ENCODE data around the gene SNTB2.
"Not testable (repeated sequence)": the region's sequence is repeated elsewhere in the genome, so short reads cannot be mapped to it uniquely, and the experiment has no call there.

The SNTB2 gene

DNA sequence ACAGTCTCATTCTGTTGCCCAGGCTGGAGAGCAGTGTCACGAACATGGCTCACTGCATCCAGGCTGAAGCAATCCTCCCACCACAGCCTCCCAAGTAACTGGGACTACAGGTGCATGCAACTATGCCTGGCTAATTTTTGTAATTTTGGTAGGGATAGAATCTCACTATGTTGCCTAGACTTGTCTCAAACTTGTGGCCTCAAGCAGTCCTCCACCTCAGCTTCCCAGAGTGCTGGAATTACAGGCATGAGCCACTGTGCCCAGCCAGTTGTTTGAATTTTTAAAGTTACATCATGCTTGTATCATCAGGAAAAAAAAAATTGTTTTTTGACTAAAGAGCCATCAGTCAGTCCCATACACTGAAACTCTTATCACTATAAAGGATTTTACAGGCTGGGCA, 107.1 kb downstream of the SNTB2 start:
- DNase-seq: no peak

DNA sequence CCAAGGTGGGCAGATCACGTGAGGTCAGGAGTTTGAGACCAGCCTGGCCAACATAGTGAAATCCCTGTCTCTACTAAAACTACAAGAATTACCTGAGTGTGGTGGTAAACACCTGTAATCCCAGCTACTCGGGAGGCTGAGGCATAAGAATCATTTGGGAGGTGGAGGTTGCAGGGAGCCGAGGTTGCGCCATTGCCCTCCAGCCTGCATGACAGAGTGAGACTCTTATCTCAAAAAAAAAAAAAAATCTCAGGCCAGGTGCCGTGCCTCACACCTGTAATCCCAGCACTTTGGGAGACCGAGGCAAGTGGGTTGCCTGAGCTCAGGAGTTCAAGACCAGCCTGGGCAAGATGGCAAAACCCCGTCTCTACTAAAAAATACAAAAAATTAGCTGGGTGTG, 109.8 kb downstream of the SNTB2 start:
- DNase-seq: not testable (repeated sequence)

DNA sequence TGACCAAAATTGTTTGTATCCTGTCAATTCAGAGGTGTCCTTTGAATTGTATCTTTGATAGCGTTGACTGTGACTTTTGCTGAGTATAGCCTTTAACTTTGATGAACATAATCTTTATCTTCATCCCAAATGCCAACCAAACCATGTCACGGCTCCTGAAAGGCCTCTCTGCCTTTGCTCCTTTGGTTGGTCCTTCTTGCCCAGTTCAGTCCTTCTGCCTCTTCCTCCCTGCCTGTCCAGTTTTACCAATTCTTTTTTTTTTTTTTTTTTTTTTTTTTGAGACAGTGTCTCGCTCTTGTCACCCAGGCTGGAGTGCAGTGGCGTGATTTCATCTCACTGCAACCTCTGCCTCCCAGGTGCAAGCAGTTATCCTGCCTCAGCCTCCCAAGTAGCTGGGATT, 111.3 kb downstream of the SNTB2 start:
- DNase-seq: no peak

DNA sequence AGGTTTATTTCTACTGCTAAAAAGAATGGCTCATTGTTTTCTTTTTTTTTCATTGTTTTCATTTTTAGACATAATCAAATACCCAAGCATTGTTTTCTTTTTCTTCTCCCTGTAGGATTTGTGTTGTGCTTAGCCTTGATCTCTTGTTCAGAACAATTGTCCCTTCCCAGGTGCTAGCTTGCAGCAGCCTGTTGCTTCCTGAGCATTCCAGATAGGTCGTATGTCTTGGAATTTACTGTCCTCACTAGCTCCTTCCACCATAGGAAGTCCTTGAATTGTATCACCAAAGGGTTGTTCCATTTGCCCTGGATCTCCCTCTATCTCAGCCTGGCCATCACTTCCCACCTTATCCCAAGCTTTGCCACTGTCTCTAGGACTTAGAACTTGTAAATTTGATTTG, 114.2 kb downstream of the SNTB2 start:
- DNase-seq: no peak

DNA sequence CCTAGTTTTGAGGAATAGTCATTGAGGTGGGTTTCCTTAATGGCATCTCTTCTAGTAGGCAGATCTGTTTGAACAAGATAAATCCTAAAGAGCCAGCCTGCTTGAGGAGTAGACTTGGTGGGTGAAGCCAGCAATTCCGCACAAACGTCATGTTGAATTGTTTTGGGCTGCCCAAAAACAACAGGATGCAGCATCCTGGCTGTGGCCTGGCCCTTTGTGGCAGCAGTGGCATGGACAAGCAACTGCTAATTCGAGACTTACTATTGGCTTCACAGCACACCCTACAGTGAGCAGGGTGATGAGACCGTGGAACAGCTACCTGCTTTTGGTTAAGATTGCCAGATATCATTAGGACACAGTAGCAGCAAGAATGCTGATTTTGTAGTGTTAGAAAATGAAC, 114.9 kb downstream of the SNTB2 start:
- DNase-seq: no peak

DNA sequence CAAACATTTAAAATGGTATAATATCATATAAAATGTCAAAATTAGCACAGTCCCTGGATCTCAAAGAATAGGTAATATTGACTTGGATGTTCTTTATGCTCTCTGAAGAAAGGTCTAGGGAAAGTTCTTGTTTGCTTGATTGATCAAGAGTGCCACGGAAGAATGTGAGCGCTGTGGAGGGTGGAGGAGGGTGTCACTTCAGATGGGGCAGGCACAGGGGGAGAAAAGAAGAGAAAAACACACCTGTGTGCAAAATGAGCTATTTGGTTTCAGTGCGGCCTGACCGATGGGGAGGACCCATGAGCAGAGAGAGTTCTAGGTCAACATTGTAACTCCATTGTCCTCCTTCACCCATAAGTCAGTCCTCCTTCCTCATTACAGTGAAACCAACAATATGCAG, 115.3 kb downstream of the SNTB2 start:
- no peak for DNase-seq

DNA sequence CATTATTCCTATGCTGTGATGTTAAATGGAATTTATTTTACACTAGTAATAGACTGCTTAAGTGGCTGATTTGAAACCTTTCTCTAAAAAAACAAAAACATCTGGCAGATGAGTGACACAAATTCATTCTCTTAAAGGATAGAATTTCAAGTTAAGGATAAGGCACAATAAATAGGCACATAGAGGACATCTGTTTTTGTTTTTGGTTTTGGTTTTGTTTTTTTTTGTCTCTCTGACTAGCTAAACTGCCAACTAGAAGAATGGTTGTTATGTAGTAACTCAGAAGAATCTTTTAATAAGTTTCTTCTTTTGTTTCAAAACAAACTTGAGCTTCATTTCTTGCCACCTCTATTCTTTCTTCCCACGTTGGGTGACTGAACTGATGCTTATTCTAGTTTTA, 119.1 kb downstream of the SNTB2 start:
- no peak for DNase-seq

DNA sequence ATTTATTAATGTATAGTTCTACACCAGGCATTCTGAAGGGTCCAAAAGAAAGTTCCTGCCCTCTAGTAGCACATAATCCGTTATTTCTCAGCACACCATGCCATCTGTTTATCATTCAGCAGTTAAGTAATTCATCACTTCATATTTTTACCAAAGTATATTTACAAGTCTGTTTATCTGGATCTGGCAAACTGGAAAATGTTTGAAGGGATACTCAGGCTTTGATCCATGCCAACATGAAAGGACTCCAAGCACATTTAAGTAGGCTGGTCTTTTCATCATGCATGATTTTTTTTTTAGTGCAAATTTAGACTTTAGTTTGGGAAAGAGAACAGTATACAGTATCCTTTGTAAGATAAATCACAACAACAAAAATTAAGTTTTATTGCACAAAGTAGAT, 120.1 kb downstream of the SNTB2 start:
- no peak for DNase-seq

DNA sequence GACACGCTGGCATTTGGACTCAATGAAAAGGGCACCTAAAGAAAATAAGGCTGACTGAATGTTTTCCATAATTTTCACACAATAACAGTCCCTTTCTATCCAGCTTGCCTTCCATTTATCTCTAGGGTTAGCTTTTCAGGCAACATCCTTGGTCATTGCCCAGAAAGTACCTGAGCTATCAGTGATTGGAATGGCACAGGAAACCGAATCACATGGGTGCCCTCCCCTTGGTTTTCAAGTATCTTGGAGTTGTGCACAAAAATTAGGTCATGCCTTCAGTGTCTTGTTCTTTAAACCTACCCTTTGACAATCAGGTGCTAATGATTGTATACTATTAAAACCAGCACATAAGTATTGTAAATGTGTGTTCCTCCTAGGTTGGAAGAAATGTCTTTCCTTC, 120.9 kb downstream of the SNTB2 start:
- DNase-seq: no peak

DNA sequence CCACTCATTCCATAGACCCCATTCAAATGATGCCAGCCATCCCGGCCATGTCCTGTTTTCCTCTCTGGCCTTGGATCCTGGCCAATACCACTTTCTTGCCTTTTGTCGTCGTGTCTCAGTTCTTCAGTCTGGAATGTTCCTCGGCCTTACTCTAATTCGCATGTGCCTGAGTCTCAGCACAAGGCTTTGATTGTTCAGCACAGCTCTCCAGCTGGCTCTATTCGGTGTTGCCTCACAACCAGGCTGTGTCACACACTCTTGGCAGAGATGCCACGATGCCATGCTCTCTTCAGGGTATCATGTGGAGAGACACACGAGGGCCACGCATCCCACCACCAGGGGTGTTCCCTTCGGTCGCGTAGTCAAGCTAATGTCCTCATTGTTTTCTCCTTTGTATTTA, 122.4 kb downstream of the SNTB2 start:
- no peak for DNase-seq

DNA sequence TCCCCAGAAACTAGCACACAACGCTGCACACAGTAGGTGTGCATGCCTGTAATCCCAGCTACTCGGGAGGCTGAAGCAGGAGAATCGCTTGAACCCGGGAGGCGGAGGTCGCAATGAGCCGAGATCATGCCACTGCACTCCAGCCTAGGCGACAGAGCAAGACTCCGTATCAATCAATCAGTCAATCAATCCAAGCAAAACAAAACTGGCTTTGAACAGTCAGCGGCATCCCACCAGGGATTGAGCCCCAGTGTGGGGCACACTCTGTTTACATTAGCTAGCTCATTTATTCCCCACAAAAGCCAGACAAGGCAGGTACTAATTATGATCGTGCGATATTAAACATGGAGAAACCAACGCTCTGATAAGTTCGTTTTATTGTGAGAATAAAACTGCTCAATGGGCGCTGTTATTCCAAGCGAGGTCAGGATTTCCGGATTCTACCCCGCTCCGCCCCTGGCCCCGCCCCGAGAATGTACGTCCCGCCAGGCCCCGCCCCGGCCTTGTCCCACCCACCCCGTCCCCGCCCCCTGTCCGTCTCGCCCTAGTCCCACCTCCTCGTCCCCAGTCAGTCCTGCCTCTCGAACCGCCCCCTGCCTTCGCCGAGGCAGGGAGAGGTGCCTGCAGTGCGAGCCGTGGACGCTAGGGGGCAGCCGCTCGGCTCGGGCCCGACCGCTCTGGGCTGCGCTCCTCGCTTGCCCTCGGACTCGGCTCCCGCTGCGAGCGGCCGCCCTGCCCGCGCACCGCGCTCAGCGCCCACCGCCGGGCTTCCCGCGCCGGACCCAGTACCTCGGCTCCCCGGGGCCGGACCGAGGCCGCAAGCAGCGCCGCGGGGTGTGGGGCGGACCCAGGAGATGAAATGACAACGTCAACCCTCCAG, 123.9 kb downstream of the SNTB2 start, which contains the start of gene VPS4A:
Gene VPS4A, plus strand, starts transcription at position 698 of the 880 bp plus-strand sequence. Its CDS starts 162 bp downstream, at position 860.
- DNase-seq: peak; percentile 76

DNA sequence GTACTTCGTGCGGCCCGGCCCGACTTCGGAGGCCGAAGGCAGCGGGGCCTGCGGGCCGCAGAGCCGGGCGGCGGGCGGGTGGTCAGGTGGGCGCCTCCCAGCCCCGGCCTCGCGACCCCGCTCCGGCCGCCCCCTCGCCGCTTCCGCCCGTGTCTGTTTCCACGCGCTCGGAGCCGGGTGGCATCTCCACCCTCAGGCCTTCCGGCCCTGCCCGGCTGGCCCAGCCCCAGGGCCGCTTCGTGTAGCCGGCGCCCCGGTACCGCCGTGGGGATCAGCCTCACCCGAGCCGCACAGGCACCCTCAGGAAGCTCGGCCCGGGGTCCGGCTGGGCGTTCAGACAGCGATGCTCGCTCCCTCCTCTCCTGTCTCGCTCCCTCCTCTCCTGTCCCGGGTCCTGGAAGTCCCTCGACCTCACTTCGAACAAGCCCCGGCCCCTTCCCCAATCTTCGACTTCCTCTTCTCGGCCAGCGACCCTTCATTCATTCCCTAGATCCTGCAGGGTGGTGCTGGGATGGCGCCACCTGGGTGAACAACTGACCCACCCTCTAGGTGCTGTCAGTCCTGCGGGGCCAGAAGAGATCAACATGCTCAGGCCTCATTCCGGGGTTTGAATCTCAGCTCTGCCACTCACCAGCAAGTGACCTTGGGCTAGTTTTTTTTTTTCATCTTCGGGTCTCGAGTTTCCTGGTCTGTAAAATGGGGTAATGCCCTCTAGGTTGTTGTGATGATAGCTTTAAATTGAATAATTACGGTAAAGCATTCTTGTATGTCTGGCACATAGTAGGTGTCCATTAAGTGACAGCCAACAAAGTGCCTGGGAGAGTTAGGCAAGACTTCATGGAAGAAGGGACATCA, 124.8 kb downstream of the SNTB2 start:
- no peak for DNase-seq

DNA sequence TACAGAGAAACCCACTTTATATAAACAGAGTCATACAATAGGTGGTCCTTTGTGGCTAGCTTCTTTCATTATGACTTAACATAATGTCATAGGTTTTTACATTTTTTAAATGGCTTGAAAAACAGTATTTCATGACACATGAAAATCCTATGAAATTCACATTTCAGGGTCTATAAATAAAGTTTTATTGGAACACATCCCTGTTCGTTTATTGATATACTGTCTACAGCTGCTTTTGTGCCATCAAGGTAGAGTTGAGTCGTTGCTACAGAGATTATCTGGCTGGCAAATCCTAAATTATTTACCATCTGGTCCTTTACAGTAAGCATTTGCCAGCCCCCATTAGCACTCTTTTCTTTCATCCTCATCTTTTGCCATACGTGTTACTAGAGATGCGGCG, 126.5 kb downstream of the SNTB2 start:
- no peak for DNase-seq

DNA sequence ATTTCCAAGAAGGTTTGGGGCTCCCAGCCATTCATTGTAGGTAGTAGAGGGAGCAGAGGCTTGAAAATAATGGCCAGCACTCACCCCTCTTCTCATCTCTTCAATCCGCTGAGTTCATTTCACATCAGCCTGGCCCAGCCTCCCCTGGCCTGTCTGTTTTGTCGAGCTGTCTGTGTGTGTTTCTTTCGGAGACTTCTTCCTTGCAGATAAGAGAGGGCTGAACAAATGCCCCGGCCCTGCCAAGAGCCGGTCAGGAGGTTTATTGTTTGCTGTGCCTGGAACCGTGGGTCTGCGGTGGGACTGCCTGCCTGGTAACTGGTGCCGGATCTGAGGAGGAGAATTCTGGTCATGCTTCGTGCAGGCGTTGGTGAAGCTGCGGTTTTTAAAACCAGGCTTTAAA, 127.6 kb downstream of the SNTB2 start:
- DNase-seq: no peak

DNA sequence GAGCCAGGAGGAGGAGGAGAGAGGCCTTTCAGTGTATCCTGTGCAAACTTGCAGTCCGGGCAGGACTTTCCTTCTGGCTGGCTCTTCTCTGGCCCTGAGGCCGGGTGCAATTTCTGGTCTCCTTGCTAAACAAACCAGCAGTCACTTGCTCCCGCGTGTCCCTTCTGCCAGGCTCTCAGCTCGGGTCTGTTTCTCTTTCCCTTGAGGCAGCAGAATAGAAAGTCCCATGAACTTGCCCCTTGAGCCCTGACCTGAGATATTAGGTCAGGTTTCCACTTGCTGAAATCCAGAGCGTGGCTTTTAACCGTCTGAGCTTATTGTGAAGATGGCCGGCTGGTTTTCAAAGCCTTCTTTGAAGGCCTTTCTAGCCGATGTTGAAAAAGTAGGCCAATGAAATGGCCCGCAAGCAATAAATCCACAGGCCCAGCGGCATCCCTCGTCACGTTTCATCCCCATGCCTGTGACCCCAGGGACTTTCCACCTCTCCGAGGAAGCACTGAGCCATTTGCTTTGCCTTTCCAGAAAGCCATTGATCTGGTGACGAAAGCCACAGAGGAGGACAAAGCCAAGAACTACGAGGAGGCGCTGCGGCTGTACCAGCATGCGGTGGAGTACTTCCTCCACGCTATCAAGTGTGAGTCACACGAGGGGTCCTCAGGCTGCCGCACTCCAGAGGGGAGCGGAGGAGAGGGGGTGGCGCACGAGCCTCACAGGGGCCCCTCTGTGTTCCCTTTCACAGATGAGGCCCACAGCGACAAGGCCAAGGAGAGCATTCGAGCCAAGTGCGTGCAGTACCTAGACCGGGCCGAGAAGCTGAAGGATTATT, 128.7 kb downstream of the SNTB2 start:
- no peak for DNase-seq

DNA sequence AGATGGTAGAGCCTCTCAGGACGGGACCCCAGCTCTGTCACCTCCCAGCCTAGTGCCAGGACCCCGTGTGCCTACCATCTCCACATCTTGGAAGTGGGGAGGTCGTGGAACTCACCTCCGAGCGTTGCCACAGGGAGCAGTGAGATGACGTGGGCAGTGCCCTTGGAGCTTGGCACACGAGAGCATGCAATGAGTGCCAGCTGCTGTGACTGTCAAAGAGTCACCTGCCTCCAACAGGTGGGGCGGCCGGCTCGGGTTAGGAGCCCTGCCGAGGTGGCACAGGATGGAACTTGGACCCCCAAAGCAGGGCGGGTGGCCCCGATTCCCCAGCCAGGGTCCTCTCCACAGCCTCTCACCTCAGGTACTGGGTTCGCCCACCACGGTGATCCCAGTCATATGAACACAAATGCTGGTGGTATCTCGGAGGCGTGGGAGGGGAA, 129.7 kb downstream of the SNTB2 start:
- DNase-seq: no peak

DNA sequence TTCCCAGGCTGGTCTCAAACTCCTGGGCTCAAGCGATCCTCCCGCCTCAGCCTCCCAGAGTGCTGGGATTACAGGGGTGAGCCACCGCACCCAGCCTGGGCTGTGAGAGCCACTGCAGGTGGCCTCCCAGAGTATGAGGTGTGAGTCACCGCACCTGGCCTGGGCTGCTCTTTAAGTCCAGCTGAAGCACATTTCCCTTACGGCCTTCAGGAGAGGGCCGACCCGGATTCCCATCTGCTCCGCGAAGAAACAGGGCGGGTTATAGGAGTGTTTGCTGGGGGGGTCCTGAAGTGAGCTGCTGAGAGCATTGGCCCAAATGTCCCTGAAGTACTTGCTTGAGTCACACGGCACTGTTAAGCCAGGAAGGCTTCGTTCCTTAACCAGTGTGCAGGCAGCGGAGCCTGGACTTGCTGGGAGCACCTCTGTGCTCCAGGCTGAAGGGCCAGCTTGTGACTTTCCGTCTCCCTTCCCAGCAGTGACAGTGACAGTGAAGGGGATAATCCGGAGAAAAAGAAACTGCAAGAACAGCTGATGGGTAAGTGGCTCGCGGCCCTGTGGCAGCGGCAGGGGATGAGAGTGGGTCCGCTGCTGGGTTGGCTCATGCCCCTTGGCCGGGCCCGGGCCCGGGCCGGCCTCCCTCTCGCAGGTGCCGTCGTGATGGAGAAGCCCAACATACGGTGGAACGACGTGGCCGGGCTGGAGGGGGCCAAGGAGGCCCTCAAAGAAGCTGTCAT, 131.4 kb downstream of the SNTB2 start:
- no peak for DNase-seq

DNA sequence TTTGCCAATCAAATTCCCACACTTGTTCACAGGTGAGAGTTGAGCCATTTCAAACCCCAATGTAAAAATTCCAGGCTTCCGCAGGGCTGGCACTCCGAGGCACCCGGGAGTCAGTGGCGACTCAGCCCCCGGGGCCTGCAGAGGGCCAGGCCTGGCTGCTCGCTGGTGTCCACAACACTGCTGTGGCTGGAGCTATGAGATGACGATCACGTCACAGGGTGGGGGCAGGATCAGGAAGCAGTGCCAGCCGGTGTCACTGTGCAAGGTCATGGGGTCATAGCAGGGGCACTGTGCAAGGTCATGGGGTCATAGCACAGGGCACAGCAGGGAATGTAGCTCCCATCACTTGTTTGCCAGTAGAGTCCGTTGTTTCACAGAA, 131.9 kb downstream of the SNTB2 start:
- no peak for DNase-seq

DNA sequence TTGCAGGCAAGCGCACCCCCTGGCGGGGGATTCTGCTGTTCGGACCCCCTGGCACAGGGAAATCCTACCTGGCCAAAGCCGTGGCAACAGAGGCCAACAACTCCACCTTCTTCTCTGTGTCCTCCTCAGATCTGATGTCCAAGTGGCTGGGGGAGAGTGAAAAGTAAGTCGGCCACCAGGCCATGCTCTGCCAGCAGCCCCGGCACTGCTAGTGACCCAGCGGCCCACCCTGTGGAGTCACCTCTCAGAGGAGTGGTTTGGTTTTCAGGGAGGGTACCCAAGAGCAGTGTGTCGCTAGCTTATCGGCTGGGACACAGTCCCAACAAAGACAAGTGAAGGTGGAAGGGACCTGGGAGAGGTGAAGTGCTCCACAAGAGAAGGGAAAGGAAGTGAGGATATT, 132.4 kb downstream of the SNTB2 start:
- DNase-seq: no peak

DNA sequence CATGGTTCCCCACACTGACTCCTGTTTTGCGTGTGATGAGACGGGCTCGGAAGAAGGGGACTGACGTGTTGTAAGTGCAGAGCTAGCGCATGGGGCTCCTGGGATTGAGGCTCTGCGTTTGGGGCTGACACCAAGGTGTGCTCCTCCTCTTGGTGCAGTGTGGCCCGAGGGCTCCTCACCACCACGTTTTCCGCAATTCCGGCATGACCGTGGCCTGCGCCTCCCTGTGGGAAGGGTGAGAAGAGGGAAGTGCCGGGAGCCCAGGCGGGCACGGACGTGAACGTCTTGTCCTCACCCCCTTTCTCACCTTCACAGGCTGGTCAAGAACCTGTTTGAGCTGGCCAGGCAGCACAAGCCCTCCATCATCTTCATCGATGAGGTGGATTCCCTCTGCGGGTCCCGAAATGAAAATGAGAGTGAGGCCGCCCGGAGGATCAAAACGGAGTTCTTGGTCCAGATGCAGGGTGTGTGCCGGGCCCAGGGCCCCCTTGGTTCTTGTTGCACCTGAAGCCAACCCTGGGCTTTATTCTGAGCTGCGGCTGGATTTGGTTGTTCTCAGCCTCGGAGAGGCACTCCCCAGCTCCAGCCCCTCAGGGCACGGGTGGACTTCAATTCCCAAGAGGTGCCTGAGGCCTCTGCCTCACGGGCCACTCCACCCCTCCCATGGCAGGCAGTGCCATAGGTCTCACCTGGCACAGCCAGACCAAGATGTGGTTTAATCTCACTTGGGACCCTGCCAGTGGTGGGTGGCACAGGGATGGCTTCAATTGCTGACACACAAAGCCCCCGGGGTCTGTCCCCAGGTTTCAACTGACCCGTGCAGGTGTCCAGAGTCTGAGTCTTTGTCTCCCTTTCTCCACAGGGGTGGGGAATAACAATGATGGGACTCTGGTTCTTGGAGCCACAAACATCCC, 133.1 kb downstream of the SNTB2 start:
- DNase-seq: no peak

DNA sequence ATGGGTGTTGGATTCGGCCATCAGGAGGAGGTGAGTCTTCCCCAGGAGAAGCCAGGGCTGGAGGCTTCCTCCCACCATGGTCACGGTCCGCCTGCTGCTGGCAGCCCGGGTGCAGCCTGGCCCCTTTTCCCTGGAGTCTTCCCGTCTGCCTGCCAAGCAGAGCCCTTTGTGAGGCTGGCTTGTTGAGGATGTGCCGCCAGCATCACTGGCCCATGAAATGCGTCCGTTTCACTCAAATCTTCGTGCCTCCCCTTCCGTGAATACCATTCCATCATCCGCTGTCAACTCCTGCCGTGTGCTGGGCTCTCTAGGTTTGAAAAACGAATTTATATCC, 133.7 kb downstream of the SNTB2 start:
- DNase-seq: no peak

All from NCI-H446 treated with DMSO at 0.1 percent for 48 hours (cell line).